DMS153 (cell line): ENCODE data around the gene ISOC1.

Source experiments
- DNase-seq: peaks from one replicate; lab custom pipeline; 2025; lab: John Stamatoyannopoulos, UW

ISOC1 gene

GRCh38 chr5:129125819-129126218 lies 31.3 kb downstream of the ISOC1 start:
- no peak for DNase-seq

DNA sequence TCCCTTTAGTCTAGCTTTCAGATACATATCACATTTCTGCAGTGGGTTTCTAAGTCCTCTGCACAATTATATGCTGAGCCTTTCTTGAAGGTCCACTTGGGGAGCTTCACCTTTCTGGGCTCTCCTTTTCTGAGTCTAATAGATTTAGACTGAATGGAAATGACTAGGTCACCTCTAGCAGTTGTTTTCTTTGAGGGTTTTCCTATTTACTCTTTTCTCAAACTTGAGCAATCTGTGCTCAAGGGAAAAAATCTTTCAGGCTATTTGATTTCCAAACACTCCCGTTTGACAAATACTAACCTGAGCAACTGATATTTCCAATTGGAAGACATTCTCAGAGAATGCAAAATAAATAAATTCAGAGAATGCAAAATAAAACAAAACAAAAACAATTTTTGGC lies 39.0 kb downstream of the ISOC1 start:
- DNase-seq = no peak

- no peak for DNase-seq
Measured at GRCh38 chr5:129135633-129136032, 41.1 kb downstream of the ISOC1 start.

DNA sequence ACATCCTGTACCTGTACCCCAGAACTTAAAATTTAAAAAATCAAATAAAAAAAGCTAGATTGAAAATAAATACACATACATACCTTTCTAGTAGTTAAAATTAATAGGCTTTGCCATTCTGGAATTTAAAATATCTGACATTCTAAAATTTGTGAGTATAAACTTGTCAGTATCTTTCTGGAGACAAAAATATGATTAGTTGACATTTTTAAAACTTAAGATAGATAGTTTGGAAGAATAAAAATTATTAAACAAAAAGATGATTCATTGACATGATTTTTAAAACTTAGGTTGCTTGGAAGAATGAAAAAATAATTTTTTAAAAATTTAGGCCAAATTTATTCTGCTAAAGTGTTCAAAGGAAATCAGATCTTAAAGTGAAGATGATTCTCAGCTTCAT lies 43.1 kb downstream of the ISOC1 start:
- no peak for DNase-seq

DNA sequence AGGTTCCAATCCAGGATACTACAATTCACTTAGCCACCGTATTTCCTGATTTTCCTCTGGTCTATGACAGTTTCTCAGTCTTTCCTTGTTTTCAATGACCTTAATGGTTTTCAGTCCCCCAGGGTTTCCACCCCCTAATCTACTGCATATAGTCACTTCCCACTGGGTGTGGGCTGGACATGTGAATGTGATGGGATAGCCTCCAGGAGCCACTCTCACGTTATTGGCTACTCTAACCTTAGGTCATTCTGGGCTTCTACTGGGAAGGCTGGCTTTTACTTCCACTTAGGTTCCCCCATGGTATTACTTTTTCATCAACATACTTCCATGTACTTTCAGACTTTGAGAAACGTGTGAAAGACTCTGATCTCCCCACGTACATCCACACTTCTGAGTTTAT lies 46.5 kb downstream of the ISOC1 start:
- DNase-seq = no peak

- DNase-seq = no peak
Measured at GRCh38 chr5:129141696-129142095, 47.1 kb downstream of the ISOC1 start.

DNA sequence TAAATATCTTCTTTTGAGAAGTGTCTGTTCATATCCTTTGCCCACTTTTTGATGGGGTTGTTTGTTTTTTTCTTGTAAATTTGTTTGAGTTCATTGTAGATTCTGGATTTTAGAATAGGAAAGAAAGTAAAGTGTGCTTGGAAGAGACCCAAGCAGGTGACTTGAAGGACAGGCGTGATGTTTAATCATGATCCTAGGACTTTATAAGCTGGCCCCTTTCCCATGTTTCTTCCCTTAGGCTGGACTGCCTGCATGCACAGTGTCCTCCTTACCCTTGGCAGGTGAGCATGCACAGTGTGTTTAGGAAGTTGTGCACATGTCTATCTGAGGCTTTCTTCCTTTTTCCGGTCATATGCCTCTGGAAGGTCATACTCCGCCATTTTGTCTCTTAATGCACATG lies 61.3 kb downstream of the ISOC1 start:
- DNase-seq = no peak

GRCh38 chr5:129161830-129162229 lies 67.3 kb downstream of the ISOC1 start:
- no peak for DNase-seq
